GM10266 (cell line): ENCODE data around the gene PLRG1.

Experiments
- DNase-seq: peaks from one replicate; pipeline ENCODE4 v3.0.0; 2012; ENCODE audit errors: extremely low spot score
- TF ChIP-seq, protein P1 (sequence below): IDR thresholded peaks from 2 replicates; pipeline ENCODE4 v1.5.1; 2012; ENCODE audit warnings: mild to moderate bottlenecking, low read depth; ENCODE audit not compliant: control insufficient read depth, insufficient read depth; ENCODE audit errors: missing control alignments

PLRG1 gene

DNA sequence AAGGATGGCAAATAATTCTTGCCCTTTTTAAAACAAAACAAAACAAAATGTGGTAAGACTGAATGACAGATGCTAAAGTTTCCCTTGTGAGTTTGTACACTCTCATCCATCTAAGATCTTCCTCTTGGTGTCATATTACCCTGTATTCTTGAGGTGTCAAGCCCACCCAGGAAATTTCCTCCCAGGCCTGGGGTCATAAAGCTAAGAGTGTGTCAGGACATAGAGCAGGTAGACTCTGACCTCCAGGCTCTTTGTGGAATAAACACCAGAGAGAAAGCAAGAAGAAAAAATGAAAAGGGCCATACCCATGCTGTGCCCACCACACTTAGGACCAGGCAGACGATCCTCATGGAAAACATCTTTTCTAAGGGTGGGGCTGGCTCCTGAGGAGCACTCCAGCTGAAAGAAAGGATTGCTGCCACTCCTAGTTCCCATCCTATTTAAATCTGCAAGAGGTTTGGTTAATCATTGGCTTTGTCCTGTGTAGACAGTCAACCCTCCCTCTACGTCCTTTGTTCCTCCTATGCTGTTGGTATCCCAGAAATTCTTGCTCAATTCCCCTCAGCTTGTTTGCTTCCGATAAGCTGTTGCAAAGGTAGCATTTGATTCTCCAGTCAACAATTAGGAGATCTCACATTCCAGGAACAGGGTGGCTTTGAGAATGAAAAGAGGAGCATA, 40.3 kb upstream of the PLRG1 start, which contains the start of gene FGA:
TSS of gene FGA (minus strand) at position 414 of the 678 bp plus-strand sequence. CDS start at position 359, 55 bp downstream.
- DNase-seq, result no peak
- TF ChIP-seq, protein P1, sequence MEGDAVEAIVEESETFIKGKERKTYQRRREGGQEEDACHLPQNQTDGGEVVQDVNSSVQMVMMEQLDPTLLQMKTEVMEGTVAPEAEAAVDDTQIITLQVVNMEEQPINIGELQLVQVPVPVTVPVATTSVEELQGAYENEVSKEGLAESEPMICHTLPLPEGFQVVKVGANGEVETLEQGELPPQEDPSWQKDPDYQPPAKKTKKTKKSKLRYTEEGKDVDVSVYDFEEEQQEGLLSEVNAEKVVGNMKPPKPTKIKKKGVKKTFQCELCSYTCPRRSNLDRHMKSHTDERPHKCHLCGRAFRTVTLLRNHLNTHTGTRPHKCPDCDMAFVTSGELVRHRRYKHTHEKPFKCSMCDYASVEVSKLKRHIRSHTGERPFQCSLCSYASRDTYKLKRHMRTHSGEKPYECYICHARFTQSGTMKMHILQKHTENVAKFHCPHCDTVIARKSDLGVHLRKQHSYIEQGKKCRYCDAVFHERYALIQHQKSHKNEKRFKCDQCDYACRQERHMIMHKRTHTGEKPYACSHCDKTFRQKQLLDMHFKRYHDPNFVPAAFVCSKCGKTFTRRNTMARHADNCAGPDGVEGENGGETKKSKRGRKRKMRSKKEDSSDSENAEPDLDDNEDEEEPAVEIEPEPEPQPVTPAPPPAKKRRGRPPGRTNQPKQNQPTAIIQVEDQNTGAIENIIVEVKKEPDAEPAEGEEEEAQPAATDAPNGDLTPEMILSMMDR, result no peak

DNA sequence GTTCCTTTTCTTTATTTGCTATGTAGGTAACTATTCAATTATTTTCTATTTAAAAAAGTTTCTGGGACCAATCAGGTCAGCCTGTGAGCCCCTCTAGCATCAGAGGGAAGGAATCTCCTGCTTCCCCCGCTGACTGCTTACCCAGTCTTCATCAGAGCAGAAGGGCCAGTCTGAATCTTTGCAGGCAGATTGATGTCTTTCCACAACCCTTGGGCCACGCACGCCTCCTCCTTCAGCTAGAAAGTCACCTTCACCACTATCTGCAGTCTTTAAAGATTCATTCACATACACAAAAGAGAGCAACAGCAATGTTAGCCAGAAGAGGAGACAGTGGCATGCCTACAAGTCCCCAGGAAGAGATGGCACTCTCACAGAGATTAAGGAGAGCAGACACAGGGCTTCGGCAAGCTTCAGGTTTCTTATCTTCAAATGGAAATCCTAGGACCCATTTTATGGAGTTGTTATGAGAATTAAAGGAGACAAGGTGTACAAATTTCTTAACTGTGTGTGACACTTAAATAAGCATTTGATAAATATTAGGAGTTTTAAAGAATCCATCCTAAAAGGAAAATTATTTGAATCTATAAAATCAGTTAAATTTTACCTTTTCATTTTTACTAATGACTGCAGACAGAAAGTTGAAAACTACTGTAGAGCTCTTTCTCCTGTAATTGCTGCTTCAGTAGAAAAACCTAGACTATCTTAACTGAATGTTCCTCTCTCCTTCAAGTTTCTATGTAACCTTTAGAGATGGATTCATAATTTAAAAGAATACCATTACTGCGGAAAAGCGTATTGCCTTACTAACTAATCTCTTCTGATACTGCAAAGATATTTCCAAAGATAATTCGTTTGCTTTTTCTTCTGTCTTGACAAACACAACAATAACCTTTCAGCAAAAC, 39.3 kb upstream of the PLRG1 start:
- no peak for DNase-seq
- TF ChIP-seq, protein P1, result no peak

DNA sequence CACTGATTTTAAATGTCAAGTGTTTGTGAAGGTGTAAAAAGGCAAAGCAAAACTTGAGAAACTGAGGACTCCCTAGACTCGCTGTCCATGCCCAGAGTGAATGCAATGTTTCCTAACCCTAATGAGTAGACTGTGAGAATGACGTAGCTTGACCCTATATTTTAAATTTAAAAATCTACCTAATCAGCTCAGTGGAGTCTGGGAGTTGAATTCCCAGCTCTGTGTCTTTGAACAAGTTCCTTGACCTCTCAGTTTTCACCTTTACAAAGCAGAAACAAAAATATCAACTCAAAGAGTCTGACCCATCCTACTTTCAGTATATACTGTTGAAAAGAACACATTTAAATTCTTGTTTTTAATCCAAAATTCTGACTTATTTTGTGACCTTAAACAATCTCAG, 38.0 kb upstream of the PLRG1 start:
- TF ChIP-seq, protein P1, result no peak
- no peak for DNase-seq

DNA sequence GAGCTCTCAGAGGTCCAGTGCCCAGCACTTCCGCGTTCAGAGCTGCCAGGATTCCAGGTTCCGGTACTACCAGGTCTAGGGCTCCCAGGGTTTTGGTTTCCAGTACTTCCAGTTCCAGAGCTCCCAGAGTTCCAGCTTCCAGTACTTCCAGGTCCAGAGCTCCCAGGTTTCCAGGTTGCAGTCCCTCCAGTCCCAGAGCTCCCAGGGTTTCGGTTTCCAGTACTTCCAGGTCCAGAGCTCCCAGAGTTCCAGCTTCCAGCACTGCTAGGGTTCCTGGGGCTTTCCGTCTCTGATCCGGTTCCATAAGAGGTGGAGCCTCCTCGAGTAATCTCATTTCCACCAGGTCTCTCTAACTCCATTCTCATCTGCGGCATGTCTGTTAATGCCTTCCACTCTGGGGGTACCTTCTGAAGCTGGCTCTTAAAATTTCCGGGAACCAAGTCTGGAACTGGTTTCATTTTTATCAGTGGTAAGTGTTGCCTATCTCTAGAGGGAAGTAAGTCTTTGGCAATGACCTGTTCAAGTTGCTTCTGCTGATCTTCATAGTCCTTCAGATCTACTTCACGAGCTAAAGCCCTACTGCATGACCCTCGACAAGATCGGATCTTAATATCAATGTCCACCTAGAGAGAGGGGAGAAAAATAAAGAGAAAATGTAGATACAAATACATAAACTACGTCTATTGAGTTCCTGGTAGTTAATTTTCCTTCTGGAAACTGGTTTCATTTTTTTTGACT, 36.3 kb upstream of the PLRG1 start:
- DNase-seq, result no peak
- TF ChIP-seq, protein P1, result no peak

DNA sequence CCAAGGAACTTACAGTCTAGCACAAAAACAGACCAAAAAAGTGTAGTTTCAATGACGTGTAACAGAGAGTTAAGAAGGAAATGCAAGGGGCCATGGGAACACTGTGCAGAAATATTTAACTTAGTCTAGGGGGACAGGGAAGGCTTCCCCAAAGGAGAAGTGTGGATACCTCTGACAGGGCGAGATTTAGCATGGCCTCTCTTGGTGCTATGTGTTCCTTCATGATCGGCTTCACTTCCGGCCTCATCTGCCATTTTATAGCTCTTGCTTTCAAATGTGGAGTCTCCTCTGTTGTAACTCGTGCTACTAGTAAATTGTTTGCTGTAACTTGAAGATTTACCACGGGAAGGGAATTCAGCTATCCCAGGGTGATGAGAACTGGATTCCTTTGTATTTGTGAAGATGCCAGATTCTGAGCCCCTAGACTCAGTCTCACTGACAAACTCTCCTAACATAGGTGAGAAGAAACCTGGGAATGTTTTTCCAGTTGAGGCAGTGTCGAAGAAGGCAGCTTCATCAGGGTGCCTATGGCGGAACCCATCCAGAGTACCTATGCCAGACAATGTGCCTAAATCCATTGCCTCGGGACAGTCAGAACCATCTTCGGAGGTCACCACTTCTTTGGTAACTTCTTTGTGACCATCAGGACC, 35.3 kb upstream of the PLRG1 start:
- TF ChIP-seq, protein P1, result no peak

DNA sequence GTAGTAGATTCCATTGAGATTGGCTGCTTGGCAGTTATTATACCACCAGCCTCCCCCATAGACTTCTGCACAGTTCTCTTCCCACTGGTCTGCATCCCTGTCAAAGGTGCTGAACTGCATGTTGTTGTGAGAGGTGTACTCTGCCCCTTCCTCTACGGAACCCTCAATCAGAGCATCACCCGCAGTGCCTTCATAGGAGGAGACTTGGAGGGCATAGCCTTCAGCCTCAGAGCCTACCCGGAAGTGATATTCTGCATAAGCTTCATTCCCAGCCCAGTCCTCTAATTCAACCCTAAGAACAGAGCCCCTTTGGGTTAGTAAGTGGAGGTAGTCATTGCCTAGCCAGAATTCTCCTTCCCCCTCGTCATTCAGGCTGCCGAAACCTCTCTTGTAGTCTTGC, 34.1 kb upstream of the PLRG1 start:
- TF ChIP-seq, protein P1, result no peak
- DNase-seq, result no peak

More for the DNA sequence above, 35.3 kb upstream of the PLRG1 start:
- DNase-seq, result no peak
